Right lobe of liver (tissue), 4 donors: ENCODE measurements around the gene TMEM154.

Source experiments
- POLR2A ChIP-seq: fragments of 450-650 bp; IDR thresholded peaks from one replicate; pipeline ENCODE4 v1.6.1; 2017; ENCODE audit warnings: antibody characterized with exemption, mild to moderate bottlenecking
- TF ChIP-seq, protein P1 (sequence below), 4 donors: fragments of 200-600 bp in 3 of 4; fragments of 450-650 bp in 1 of 4; IDR thresholded peaks; one replicate each; pipeline versions ENCODE4 v1.5.1 to v1.8.0; 2016 to 2022; ENCODE audit warnings: antibody characterized with exemption in 4 of 4, mild to moderate bottlenecking in 2 of 4
- donor health status: DM: no; HTN: no; CAD: no.
- donor health status: DM: no; HTN: no; CAD: no.
- donor health status: DM: no; HTN: yes; CAD: no.

DNA sequence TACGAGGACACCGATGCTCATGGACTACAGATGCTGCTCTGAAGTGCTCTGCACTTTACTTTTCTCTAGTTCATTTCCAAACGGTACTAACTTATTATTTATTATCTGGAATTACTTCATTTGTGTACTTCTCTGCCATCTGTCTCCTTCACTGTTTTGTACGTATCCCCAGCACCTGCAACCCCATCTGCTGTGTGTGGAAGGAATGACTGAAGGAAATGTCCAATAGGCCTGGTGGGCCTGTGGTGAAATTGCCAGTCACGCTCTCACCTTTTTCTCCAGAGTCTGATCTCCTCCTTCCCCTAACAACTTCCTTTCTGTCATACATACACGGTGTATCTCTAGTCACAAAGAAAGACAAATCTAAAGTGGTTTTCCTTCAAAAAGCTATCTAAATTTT is 12.9 kb downstream of the TMEM154 start:
- TF ChIP-seq, protein P1, sequence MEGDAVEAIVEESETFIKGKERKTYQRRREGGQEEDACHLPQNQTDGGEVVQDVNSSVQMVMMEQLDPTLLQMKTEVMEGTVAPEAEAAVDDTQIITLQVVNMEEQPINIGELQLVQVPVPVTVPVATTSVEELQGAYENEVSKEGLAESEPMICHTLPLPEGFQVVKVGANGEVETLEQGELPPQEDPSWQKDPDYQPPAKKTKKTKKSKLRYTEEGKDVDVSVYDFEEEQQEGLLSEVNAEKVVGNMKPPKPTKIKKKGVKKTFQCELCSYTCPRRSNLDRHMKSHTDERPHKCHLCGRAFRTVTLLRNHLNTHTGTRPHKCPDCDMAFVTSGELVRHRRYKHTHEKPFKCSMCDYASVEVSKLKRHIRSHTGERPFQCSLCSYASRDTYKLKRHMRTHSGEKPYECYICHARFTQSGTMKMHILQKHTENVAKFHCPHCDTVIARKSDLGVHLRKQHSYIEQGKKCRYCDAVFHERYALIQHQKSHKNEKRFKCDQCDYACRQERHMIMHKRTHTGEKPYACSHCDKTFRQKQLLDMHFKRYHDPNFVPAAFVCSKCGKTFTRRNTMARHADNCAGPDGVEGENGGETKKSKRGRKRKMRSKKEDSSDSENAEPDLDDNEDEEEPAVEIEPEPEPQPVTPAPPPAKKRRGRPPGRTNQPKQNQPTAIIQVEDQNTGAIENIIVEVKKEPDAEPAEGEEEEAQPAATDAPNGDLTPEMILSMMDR (IDR thresholded peaks at IDR 0.05): no peak
- TF ChIP-seq POLR2A: no peak
